ENCODE measurements around the gene STK32B. TPM values are rescaled to one million over a fixed set of nuclear protein-coding genes. Genes with fewer than 3 reads are reported as not detected.

STK32B gene
- total RNA-seq, 1 experiment from 2014 or later, result 15.1 TPM

GRCh38 chr4:5101571-5101970 lies 50.3 kb downstream of the STK32B start:
- no TSS peak for BruUV-seq (replicated peaks)

GRCh38 chr4:5110901-5111300 lies 59.6 kb downstream of the STK32B start:
- no peak for DNase-seq (ENCODE audit: low spot score)
- no peak for TF ChIP-seq EZH2 (IDR thresholded peaks at IDR 0.05; ENCODE audit: borderline replicate concordance, low read depth, low read length, poor library complexity, severe bottlenecking)
- TF ChIP-seq CTCF (conservative IDR thresholded peaks at IDR 0.05; ENCODE audit: low read depth, low read length), result no peak
- Histone ChIP-seq H3K27ac (ENCODE audit: low read depth, low read length, poor library complexity, severe bottlenecking) (no peak overlapping the region), H3K27me3 (replicated peaks; ENCODE audit: insufficient read depth, low read depth, low read length, poor library complexity) (no peaks in the 10 kb centered on the region), H3K9me3 (ENCODE audit: low read depth, low read length, poor library complexity, severe bottlenecking) (no peaks in the 10 kb centered on the region), H3K4me1 (ENCODE audit: insufficient read depth, low read length, poor library complexity, severe bottlenecking) (peaks cover 8% of the 10 kb centered on the region), H3K4me3 (ENCODE audit: low read depth, low read length, poor library complexity, severe bottlenecking) (no peak overlapping the region), H3K36me3 (ENCODE audit: insufficient read depth, low read length, poor library complexity, severe bottlenecking) (no peaks in the 10 kb centered on the region)
- ChIA-PET POLR2A (ENCODE audit: low non-redundant PET) (no interaction called here), CTCF (interaction anchor here (0.5 kb wide), 1 partner anchor 10 kb away, joined by 6 read pairs; no protein-coding TSS in a partner anchor)
- intact Hi-C loops (cut with micrococcal nuclease; ENCODE audit: unreplicated experiment), result no loop called here
- BruUV-seq (replicated peaks), result no TSS peak

More at GRCh38 chr4:5101571-5101970, 50.3 kb downstream of the STK32B start:
- H3K9me3 ChIP-seq (ENCODE audit: low read depth, low read length, poor library complexity, severe bottlenecking), result peaks cover 4% of the 10 kb centered on the region
- ChIA-PET CTCF (no interaction called here), POLR2A (ENCODE audit: low non-redundant PET) (no interaction called here)
- no peaks in the 10 kb centered on the region for H3K27me3 ChIP-seq (replicated peaks; ENCODE audit: insufficient read depth, low read depth, low read length, poor library complexity)
- no peak overlapping the region for H3K27ac ChIP-seq (ENCODE audit: low read depth, low read length, poor library complexity, severe bottlenecking)
- H3K4me3 ChIP-seq (ENCODE audit: low read depth, low read length, poor library complexity, severe bottlenecking), result no peak overlapping the region
- H3K4me1 ChIP-seq (ENCODE audit: insufficient read depth, low read length, poor library complexity, severe bottlenecking), result no peaks in the 10 kb centered on the region
- DNase-seq (ENCODE audit: low spot score), result no peak
- TF ChIP-seq CTCF (conservative IDR thresholded peaks at IDR 0.05; ENCODE audit: low read depth, low read length) (no peak), EZH2 (IDR thresholded peaks at IDR 0.05; ENCODE audit: borderline replicate concordance, low read depth, low read length, poor library complexity, severe bottlenecking) (no peak)
- intact Hi-C loops (cut with micrococcal nuclease; ENCODE audit: unreplicated experiment), result no loop called here
- H3K36me3 ChIP-seq (ENCODE audit: insufficient read depth, low read length, poor library complexity, severe bottlenecking), result no peaks in the 10 kb centered on the region

GRCh38 chr4:5112333-5113095 lies 61.2 kb downstream of the STK32B start:
- no TSS peak for BruUV-seq (replicated peaks)

More at GRCh38 chr4:5112333-5113095, 61.2 kb downstream of the STK32B start:
- intact Hi-C loops (cut with micrococcal nuclease; ENCODE audit: unreplicated experiment), result no loop called here
- POLR2A ChIA-PET (ENCODE audit: low non-redundant PET), result no interaction called here
- CTCF ChIA-PET, result no interaction called here
- H3K27ac ChIP-seq (ENCODE audit: low read depth, low read length, poor library complexity, severe bottlenecking), result no peak overlapping the region
- DNase-seq (ENCODE audit: low spot score), result no peak
- H3K4me1 ChIP-seq (ENCODE audit: insufficient read depth, low read length, poor library complexity, severe bottlenecking), result peaks cover 8% of the 10 kb centered on the region
- no peaks in the 10 kb centered on the region for H3K9me3 ChIP-seq (ENCODE audit: low read depth, low read length, poor library complexity, severe bottlenecking)
- no peaks in the 10 kb centered on the region for H3K36me3 ChIP-seq (ENCODE audit: insufficient read depth, low read length, poor library complexity, severe bottlenecking)
- H3K4me3 ChIP-seq (ENCODE audit: low read depth, low read length, poor library complexity, severe bottlenecking), result no peak overlapping the region
- no peaks in the 10 kb centered on the region for H3K27me3 ChIP-seq (replicated peaks; ENCODE audit: insufficient read depth, low read depth, low read length, poor library complexity)
- TF ChIP-seq EZH2 (IDR thresholded peaks at IDR 0.05; ENCODE audit: borderline replicate concordance, low read depth, low read length, poor library complexity, severe bottlenecking) (no peak), CTCF (conservative IDR thresholded peaks at IDR 0.05; ENCODE audit: low read depth, low read length) (no peak)

Data from A673 (cell line).